Fibroblast of skin of abdomen (primary cell): ENCODE results near the gene DCPS.
"Not testable (repeated sequence)": the region's sequence is repeated elsewhere in the genome, so short reads cannot be mapped to it uniquely, and the experiment has no call there.

ENCODE experiments used
- DNase-seq: peaks from one replicate; pipeline ENCODE4 v3.0.0-alpha.2; 2013

Gene DCPS

GRCh38 chr11:126345283-126345682, 41.4 kb downstream of the DCPS start:
- no peak for DNase-seq

GRCh38 chr11:126345759-126346585, 42.1 kb downstream of the DCPS start:
- DNase-seq: peak; percentile 52

DNA sequence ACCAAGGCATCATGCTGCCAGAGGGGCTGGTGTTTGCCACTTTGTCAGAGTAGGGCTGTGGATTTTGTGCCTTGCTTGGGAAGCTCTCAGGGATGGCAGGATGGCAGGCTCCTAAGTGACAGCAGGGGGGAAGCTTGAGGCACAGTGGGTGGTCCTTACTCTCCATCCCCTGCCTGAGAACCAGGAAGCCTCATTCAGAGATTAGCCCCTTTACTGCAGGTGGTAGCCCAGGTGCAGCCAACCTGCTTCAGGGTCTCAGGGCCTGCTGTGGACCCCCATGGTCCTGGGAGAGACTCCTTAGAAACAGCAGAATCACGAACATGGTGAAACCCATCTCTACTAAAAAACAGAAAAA, 42.7 kb downstream of the DCPS start:
- DNase-seq: no peak

DNA sequence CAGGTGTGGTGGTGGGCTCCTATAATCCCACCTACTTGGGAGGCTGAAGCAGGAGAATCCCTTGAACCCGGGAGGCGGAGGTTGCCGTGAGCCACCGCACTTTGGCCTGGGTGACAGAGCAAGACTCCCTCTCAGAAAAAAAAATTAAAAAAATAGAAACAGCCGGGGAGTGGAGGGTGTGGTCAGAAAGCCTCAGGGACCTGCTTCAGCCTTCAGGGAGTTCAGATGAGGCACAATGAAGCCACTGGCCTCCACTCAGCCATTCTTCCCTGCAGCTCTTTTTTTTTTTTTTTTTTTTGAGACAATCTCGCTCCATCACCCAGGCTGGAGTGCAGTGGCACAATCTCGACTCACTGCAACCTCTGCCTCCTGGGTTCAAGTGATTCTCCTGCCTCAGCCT, 43.1 kb downstream of the DCPS start:
- not testable (repeated sequence) for DNase-seq

DNA sequence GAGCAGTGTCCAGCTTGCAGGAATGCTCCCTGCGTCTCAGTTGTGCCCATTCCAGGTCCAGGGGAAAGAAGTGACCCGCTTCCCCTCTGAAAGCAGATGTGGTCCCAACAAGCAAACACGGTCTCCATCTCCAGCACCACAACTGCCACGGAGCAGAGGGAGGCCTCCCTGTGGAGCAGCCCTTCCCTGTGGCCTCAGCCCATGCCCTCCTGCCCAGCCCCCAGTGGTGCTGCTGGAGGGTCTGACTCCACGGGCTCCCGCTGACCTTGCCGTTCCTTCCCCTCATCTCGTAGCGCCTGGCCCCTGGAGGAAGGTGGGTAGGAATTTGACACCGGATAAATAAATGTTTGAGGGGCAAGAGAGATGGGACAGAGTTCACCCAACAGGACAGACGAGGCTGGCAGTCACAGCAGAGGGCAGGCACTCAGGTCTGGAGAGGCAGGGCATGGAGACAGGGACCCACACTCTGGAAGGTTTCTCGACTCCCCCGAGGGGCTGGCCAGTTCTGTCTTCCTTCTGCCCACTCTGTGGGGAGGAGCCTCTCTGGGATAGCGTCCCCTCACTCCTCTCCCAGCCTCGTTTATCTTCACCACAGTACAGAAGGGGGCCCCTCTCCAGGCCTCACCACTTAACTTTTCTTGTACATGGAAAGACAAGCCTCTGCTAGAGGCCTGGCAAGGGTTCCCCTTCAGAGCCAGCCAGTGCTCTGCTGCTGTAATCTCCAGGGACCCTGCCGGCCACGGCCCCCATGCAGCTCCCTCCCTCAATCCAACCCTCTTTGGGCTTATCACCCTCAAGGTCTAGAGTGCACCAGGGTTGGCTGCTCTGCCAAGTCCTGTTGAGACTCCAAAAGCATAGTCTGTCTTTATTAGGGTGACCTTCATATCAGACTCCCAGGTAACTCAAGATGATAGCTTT, 44.1 kb downstream of the DCPS start:
- no peak for DNase-seq

DNA sequence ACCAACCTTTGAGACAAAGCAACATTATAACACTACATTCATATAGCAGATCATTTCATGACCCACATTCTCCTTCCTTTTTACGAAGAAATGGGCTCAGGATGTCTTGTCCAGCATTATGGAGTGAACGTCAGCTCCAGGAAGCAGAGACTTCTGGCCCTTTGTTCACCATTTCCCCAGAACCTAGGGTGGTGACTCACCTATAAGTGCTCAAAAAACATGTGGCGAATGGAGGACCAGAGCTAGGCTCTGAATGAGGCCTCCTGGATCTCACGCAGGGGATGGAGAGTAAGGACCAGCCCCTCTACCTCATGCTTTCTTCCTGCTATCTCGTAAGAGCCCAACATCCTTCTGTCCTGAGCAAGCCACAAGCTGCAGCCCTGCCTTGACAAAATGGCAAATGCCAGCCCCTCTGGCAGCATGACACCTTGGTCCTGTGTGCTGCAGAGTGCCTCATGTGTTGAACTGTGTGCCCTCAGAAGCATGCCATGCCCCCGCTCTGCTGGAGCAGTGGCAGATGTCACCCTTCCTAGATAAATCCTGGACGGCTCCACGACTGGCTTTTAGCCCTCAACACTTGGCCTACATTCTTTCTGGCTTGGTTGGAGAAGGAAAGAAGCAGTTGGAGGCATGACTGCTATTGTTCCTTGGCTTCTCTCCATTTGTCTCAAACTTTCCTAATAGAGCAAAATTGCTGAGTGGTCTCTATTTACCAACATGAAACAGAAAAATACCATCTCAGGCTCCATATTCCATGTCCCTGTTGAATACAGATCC, 45.1 kb downstream of the DCPS start:
- no peak for DNase-seq

DNA sequence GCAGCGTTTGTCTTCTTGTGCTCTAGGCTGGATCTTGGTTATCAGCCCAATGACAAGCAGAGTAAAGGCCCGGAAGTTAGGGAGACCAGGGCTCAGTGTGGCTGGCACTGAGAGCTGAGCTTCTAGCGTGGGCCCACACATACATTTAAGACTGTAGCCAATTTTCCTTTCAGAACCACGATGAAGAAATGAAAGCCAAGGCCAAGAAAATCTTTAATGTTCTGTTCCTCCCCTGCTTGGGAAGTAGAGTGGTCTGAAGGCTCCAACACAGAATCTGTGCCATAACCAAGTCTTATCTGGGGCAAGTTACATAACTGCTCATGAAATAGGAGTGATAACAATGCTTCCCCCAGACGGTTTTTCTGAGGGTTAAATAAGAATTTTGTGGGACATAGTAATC, 47.0 kb downstream of the DCPS start:
- no peak for DNase-seq

- DNase-seq: no peak
These were observed 48.3 kb downstream of the DCPS start for GRCh38 chr11:126352163-126352562.

- DNase-seq: peak; percentile 56
These were observed 49.3 kb downstream of the DCPS start for GRCh38 chr11:126352934-126353801.

DNA sequence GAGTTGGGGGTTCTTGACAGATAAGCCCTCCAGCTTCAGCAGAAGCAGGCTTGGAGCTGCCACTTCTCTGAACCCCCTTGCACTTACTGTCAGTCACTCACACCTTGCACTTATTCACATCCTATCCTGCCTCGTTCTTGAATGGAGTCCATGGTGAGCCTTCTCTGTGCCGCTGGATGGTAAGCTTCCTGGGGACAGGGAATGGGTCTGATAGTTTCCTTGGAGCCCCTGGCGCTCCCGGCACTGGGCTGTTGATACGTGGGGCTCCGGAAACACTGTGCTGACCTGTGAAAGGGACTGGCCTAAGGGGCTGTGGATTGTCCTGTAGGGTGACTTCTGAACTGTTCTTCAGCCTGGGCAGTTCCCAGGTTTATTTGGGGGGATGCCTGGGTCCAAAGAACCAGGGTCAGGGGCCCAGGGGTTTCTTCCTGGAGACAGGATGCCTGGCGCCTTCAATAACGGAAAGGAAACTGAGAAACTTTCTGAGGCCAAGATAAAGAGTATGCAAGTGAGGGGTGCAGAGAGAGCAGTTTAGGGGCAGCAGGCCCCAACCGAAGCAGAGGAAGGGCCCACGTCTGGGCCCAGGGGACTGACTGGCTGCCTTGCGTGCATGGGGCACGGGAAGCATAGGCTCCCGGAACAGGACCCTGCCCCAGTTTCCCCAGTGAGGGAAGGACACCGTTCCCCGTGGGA, 50.9 kb downstream of the DCPS start:
- no peak for DNase-seq

GRCh38 chr11:126355324-126355925, 51.6 kb downstream of the DCPS start, which contains the start of gene ST3GAL4:
Gene ST3GAL4 (plus strand): TSS chr11:126355686. CDS start chr11:126406156, 50,470 bp downstream.
- peak; percentile 79 for DNase-seq

DNA sequence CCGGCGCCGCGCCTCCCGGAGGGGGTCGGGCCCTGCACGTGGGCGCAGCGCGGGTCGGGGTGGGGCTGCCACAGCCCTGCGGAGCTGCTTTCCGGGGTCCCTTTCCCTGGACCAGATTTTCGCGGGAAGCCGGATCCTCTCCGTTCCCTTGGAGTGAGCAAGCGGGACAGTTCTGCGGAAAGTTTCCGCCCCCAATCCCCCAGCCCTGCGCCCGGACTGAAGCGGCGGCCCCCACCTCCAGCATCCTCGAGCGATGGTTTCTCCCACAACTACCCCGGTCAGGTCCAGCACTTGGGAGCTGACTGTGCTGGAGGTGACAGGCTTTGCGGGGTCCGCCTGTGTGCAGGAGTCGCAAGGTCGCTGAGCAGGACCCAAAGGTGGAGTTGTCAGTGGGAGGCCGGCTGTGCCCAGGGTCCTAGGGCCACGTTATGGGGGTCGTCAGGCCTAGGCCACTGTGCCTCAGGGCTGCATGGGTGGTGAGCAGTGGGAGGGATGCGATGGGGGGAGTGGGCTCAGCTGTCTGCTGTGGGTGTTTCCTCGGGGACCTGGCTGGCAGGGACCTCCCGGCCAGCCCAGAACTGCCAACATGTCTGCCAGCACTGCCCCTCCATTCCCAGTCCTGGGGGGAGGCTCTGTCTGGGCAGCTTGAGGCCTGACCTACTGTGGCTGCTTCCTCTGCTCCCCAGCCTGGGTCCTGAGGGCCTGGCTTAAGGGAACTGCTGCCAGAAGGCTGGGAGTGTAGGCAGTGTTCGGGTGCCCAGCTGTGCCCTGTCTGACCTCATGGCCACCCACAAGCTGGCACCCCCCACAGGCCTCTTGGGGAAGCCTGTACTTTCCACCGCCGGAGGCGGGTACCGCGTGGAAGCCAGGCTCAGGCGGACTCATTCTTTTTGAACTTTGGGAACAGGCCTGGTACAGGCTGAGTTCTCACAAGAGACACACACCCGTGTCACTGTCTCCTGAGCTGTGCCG, 52.4 kb downstream of the DCPS start:
- peak; percentile 27 for DNase-seq

DNA sequence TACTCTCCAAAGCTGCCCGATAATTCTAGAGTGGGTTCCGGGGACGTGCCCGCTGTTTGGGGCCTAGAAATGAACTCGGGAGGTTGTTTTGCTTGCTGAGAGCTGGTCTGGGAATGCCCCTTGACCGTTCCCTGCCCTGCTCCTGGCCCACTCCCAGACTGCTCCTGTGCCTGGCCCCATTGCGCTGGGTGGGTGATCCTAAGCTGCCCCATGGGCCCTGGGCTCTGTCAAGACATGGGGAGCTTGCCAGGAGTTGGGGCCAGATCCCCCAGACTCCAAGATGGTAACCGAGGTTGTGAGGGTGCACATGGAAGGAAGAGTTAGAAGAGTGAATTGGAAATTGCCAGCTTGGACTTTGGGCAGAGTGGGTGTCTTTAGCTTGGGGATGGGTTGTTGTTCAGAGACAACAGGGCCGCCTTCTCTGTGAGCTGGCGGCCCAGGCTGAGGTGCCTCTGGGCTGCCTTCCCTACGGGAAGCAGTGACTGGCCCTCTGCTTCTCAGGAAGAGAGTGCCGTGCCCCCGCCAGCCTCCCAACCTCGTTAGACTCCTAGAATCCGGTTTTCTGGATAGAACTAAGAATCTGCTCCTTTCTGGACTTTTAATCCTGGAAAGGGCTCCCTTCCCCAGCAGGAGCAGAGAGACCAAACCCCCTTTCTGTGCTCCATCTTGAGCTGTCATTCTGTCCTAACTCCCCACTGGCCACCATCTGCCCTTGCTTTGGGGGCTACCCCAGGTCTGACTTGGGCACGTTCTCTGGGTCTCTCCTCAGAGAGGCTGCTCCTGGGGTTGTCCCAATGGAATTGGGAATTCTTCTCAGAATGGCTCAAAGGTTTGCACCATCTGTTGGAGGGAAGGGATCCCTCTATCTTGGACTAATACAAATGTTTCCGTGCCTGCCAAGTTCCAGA, 53.4 kb downstream of the DCPS start:
- no peak for DNase-seq

DNA sequence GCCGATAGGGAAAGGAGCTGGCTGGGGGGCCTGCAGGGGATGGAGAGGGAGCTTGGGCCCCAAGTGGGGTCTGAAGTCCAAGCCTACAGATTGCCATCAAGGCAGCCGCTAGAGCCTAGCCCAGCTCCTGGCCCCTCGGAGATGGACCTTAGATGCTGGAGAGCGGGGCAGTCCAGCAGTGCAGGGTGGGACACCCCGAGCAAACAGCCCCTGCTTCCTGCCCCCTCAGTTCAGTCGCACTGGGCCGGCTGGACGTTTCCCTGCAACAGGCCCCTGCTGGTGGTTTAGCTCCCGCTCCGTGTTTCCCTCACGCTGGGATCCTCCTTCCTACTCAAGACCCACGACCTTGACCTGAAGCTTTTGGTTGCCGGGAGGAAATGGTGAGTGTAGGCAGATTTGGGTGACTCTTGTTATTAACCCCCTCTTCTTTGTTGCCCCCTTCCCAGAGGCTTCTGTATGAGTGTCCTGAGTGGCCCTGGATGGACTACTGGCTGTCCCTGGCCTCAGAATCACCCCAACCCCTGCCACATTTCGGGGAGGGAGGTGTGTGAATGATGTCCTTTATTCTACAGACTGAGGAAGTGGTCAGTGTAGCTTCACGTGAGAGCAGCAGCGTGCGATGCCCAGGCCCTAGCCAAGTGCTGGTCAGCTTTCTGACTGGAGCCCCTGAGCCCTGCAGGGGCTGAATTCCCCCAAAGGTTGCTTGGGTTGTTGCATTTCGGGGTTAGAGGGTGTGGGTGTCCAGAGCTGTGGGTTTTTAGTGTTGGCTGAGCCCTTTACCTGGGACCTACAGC, 54.3 kb downstream of the DCPS start:
- DNase-seq: no peak

DNA sequence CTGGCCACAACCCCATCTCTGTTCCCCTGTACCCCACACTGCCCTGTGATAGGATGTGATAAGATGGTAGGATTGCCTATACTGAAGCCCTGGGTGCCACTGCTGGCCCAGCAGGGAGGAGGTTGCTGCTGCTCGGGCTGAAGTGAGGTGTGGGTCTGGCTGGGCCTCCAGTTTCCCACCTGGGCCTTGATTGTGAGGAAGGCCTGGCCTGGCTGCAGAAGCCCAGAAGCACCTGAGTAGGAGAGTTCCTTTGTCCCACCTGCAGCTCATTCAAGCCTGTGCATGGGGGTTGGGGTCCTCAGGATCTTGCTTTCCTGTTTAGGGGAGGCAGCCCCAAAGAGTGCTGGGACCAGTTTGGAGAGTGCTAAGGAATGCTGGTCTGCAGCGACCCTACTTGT, 54.9 kb downstream of the DCPS start:
- no peak for DNase-seq

GRCh38 chr11:126359431-126360048, 55.7 kb downstream of the DCPS start:
- DNase-seq: peak; percentile 91

GRCh38 chr11:126360049-126360446, 56.2 kb downstream of the DCPS start:
- no peak for DNase-seq
